TTC549 (cell line): ENCODE measurements around the gene ABCA2.
"Not testable (repeated sequence)": the region's sequence is repeated elsewhere in the genome, so short reads cannot be mapped to it uniquely, and the experiment has no call there.

Source experiments
- FAIRE-seq: peaks from 2 replicates; lab custom pipeline; 2012; peaks lifted over from hg19 to GRCh38; lab: Jason Lieb, UNC

The ABCA2 gene

DNA sequence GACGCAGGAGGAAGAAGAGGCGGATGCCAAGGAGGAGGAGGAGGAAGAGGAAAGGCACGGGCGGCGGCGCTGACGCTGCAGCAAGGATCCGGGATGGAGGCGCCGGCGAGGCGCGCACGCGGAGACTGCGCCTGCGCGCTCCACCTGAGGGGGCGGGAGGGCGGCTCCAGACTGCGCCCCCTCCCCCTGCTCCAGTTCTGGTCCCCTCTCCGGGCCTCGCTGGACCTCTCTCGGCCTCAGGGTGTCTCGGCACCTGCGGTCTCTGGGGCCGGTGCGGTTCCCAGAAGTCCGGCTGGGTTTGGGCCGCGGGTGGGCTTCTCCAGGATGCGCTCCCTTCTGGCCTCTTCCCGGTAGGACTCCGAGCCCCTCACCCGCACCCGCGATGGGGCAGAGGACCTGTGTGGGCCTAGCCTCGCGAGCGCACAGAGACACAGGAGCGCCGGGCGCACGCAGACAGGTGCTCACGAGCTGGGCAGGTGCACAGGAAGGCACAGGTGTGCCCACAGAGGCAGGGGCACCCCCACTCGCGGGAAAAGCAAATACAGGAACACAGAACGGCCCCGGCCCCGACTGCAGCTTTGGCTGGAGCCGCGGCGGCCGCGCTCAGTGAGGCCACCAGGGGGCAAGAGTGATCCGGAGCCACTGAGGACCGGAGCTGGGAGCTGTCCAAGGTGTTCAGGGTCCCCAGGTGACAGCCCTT, 18.2 kb upstream of the ABCA2 start, which contains the start of gene NPDC1:
Gene NPDC1 (minus strand): TSS at position 90 of the 700 bp plus-strand sequence. CDS start 188 bp downstream, outside the sequence.
- FAIRE-seq: no peak

DNA sequence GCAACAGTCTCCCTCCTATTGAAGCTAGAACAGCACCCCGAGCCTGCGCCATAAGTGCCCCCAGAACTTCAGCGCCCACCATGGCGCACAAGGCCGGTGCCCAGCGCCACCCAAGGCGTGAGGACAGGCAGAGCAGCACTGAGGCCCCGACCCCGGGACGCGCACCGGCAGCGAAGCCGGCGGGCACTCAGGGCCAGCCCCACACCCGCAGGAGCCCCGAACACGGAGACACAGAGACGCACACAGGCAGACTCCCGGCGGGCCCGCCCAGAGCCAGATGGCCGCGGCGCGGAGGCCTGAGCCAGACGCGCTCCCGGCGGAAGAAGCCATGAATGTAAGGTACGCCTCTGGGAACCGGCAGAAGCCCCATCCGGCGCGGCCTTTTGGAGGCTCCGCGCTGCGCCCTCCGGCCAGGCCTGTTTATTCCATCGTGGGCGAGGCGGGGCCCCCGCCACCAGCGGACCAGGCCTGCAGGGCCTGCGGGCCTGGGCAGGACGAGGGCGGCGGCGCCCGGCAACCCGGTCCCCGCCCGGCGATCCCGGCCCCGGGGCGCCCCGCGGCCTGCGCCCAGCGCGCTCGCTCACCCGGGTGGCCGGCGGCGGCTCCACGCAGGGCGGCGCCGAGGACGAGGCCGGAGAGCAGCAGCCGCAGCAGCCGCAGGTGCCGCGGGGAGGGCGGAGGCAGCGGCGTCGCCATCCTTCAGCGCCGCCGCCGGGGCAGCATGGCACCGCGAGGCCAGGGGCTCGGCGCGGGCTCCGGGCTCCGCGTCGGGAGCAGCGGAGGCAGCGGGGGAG, 17.5 kb upstream of the ABCA2 start:
- FAIRE-seq: no peak

GRCh38 chr9:137044502-137045177, 16.6 kb upstream of the ABCA2 start:
- FAIRE-seq: no peak

DNA sequence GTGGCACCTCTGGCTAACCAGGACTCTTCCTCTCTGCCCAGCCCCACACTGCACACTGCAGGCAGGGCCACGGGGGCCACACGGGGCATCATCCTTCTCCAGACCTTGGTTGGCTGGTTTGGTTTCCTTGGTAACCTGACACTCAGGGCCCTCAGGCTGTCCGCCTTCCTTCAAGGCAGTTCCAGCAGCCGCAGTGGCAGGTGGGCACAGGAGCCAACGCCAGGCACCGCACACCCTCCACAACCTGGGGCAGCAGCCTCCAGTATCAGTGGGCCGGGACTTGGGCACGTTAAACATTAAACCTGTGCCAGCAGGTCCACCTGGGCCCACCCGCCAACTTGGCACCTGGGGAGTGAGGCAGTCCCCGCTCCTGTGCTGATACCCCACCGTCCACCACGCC, 16.0 kb upstream of the ABCA2 start:
- no peak for FAIRE-seq

GRCh38 chr9:137042751-137043727, 15.0 kb upstream of the ABCA2 start:
- FAIRE-seq: no peak

DNA sequence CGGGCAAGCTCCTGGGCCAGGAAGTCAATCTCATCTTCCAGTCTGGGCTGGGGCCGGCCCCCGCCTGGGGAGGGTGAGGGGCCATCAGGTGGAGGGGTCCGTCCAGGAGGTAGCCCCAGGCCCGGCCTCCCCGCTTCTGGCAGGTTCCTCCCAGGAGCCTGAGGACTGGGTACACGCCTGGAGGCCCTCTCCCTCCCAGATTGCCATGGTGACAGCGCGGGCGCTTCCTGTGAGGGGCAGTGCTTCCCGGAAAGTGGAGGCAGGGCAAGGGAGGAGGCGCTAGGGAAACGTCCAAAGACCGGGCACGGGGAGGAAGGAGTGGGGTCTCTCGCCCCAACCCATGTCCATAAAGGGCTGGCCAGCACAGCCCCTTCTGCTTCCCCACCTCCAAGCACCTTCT, 13.1 kb upstream of the ABCA2 start:
- FAIRE-seq: no peak

DNA sequence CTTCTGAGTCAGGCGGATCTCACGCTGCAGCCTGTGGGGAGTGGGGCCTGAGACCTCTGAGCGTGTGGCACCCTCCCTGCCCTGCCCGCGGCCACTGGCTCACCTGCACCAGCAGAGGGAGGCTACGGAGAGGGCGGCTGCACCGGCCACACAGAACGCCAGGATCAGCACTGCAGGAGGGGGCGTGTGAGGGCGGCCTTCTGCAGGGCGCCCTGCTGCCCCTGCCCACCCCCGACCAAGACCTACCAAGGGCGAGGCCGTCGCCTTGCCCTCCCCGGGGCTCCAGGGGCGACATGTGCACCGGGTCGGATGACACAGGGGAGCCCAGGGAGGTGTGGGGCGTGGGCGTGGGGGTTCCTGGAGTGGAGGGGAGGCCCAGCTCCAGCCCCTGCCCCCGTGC, 12.5 kb upstream of the ABCA2 start:
- FAIRE-seq: no peak

DNA sequence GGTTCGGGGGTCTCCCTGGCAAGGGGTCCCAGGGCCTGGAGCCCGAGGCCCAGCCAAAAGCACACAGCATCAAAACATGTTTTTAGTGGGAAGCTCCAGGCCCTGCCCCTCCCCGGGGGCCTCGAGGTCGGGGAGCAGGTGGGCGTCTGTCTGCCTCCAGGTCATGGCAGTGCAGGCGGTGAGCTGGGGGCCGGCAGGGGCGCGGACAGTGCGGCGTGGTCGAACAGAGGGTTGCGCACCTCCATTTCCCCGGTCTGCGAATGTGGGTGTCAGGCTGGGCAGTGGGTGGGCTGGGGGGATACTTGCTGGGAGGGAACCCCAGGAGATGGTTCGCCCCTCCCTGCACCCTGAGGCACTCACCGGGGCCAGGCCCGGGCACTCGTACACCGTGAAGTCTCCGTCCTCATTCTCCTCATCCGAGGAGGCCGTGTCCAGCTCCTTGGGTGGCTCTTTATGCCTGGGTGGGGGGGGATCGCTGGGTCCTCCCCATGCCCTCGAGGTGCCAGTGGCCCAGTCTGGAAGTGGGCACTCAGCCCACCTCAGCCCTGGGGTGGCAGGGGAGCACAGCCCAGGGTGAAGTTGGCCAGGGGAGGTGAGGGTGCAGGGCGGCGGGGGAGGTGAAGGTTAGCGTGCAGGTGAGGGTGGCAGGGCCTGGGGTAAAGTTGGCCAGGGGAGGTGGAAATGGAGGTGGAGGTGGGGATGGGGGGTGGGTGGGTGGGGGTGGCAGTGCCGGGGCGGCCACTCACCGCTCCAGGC, 11.8 kb upstream of the ABCA2 start:
- FAIRE-seq: no peak

- FAIRE-seq: no peak
Measured at GRCh38 chr9:137038916-137039315, 10.9 kb upstream of the ABCA2 start.

DNA sequence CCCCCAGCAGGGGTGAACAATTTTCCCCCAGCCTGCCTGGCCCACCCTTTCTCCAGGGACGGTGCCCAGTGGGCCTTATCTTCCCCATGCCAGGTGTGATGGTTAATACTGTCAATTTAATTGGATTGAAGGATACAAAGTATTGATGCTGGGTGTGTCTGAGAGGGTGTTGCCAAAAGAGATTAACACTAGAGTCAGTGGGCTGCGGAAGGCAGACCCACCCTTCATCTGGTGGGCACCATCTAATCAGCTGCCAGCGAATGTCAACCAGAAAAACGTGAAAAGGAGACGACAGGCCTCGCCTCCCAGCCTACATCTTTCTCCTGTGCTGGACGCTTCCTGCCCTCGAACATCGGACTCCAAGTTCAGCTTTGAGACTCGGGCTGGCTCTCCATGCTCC, 9.4 kb upstream of the ABCA2 start:
- no peak for FAIRE-seq

DNA sequence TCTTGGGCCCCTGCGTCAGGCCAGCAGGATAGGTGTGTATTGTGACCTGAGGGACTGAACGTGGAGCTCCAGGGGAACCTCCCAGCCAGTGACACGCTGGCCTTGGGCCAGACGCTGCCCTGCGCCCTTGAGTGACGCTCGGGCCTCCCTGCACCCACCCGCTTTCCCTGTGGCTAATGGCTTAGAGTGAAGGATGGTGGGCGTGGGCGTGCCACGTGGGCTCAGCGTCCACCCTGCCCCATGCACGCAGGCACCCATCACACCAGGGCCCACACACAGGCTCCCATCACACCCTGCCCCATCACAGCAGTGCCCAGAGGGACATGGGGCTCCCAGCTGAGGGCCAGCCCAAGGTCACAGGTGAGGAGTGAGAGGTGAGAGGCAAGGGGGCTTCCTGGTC, 9.0 kb upstream of the ABCA2 start:
- no peak for FAIRE-seq

DNA sequence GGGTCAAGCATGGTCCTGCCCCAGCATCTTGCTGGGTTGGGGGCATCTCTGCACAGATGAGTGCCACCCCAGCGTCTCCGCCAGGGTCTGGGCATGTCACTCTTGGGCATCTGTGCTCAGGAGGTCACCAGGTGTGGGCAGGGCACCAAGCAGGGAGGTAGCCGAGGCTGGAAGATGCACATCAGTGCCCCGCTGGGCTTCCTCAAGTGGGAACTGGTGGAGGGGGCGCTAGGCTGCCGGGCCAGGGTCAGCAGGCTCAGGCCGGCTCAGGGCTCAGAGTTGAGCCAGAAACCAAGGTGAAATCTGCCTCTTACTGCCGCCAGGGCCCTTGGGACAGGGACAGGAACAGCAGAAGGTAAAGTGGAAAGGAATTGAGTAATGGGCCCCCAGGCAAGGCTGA, 7.9 kb upstream of the ABCA2 start:
- no peak for FAIRE-seq

GRCh38 chr9:137035507-137035834, 7.4 kb upstream of the ABCA2 start:
- no peak for FAIRE-seq

GRCh38 chr9:137034709-137035506, 6.9 kb upstream of the ABCA2 start:
- FAIRE-seq: no peak

GRCh38 chr9:137034039-137034708, 6.1 kb upstream of the ABCA2 start:
- FAIRE-seq: no peak

- not testable (repeated sequence) for FAIRE-seq
Measured at GRCh38 chr9:137033481-137033880, 5.4 kb upstream of the ABCA2 start.

- no peak for FAIRE-seq
Measured at GRCh38 chr9:137032858-137033257, 4.8 kb upstream of the ABCA2 start.

DNA sequence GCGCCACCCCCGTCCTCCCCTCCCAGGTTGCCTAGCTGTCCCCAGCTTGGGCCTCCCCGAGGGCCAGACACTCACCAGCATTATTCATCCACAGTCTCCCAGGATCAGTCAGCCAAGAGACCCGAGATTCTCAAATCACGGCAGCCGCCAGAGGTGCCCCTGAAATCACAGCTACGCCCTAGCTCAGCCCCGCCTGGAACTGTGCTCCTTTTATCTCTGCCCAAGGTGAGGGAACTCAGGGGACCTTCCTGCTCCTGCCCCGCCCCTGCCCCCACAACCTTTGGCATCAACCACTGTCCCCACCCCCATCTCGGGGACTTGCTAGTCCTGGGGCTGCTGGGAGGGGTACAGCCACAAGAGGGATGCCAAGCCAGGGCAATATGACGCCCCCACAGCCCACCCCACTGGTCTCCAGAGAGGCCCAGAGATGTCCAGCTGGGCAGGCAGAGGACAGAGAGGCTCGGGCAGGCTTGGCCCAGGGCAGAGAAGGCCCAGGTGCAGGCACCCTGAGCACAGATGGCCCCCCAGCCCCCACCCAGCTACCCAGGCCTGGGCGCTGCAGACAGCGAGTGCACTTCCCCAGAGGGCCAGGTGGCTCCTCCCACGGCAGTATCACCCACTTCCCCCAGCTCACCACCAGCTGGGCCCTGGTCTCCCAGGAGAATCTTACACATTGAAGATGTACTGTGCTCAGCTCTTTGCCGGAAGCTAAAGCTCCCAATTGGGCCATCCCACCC, 4.0 kb upstream of the ABCA2 start, which contains the start of gene FUT7:
Gene FUT7 (minus strand): TSS at position 185 of the 737 bp plus-strand sequence. CDS start 97 bp downstream, at position 88.
- FAIRE-seq: no peak
